Measurements from ENCODE around the gene TBKBP1. TPM values are rescaled to one million over a fixed set of nuclear protein-coding genes. Genes with fewer than 3 reads are reported as not detected.
A peak's percentile ranks its signal among the peaks of the same experiment; 100 is the strongest.

The TBKBP1 gene
- total and polyA plus RNA-seq, 2 donors (not counting 1 experiment from before 2014, with no cell fraction given) = 4.6 to 11.6 TPM

GRCh38 chr17:47652570-47652969, 41.4 kb upstream of the TBKBP1 start:
- Histone ChIP-seq H3K4me1 (ENCODE audit: control insufficient read depth, extremely low read depth, insufficient read depth, low read length) (peaks cover 7% of the 10 kb centered on the region), H4K20me1 (ENCODE audit: control insufficient read depth, extremely low read depth, insufficient read depth, low read length) (no peaks in the 10 kb centered on the region), H3K4me2 (ENCODE audit: extremely low read depth, insufficient read depth, low read length) (peak overlapping the region; percentile 2), H3K79me2 (ENCODE audit: control insufficient read depth, insufficient read depth, low read length) (peaks cover 68% of the 10 kb centered on the region), H3K9ac (ENCODE audit: insufficient read depth, low read length) (no peak overlapping the region), H3K4me3 (replicated peaks in 1 of 4; ENCODE audit: control extremely low read depth in 1 of 4, insufficient read depth in 1 of 4, low read depth in 3 of 4, low read length in 4 of 4) (no peak overlapping the region), H3K9me3 (ENCODE audit: control insufficient read depth, insufficient read depth, low read depth, low read length) (no peaks in the 10 kb centered on the region), H3K36me3 (ENCODE audit: control insufficient read depth, insufficient read depth, low read length) (peaks cover 9% of the 10 kb centered on the region), H3K27me3 (ENCODE audit: control insufficient read depth, insufficient read depth, low read length) (no peaks in the 10 kb centered on the region), H3K27ac (ENCODE audit: insufficient read depth, low read length) (no peak overlapping the region), H2AFZ (ENCODE audit: low read length) (no peak overlapping the region)
- TF ChIP-seq CTCF (conservative IDR thresholded peaks at IDR 0.05 in 1 of 2, IDR thresholded peaks at IDR 0.05 in 1 of 2; ENCODE audit: low read depth in 1 of 2, low read length in 2 of 2) (no peak), EZH2 (IDR thresholded peaks at IDR 0.05; ENCODE audit: low read length, missing control alignments) (no peak)
- DNase-seq (ENCODE audit: low read depth in 2 of 2) = peak in 1 of 2 donors; percentile 16

GRCh38 chr17:47653442-47653841, 40.5 kb upstream of the TBKBP1 start:
- Histone ChIP-seq H3K36me3 (ENCODE audit: control insufficient read depth, insufficient read depth, low read length) (peaks cover 14% of the 10 kb centered on the region), H3K4me2 (ENCODE audit: extremely low read depth, insufficient read depth, low read length) (peak overlapping the region; percentile 37), H3K4me3 (replicated peaks in 1 of 4; ENCODE audit: control extremely low read depth in 1 of 4, insufficient read depth in 1 of 4, low read depth in 3 of 4, low read length in 4 of 4) (no peak overlapping the region), H3K27me3 (ENCODE audit: control insufficient read depth, insufficient read depth, low read length) (no peaks in the 10 kb centered on the region), H3K79me2 (ENCODE audit: control insufficient read depth, insufficient read depth, low read length) (peaks cover 77% of the 10 kb centered on the region), H3K9me3 (ENCODE audit: control insufficient read depth, insufficient read depth, low read depth, low read length) (no peaks in the 10 kb centered on the region), H3K9ac (ENCODE audit: insufficient read depth, low read length) (no peak overlapping the region), H3K4me1 (ENCODE audit: control insufficient read depth, extremely low read depth, insufficient read depth, low read length) (peaks cover 7% of the 10 kb centered on the region), H4K20me1 (ENCODE audit: control insufficient read depth, extremely low read depth, insufficient read depth, low read length) (no peaks in the 10 kb centered on the region), H3K27ac (ENCODE audit: insufficient read depth, low read length) (no peak overlapping the region), H2AFZ (ENCODE audit: low read length) (no peak overlapping the region)
- TF ChIP-seq CTCF (conservative IDR thresholded peaks at IDR 0.05 in 1 of 2, IDR thresholded peaks at IDR 0.05 in 1 of 2; ENCODE audit: low read depth in 1 of 2, low read length in 2 of 2) (no peak), EZH2 (IDR thresholded peaks at IDR 0.05; ENCODE audit: low read length, missing control alignments) (no peak)
- DNase-seq (ENCODE audit: low read depth in 2 of 2) = no peak

- H3K9ac ChIP-seq (ENCODE audit: insufficient read depth, low read length) = no peak overlapping the region
- H3K4me3 ChIP-seq (replicated peaks in 1 of 4; ENCODE audit: control extremely low read depth in 1 of 4, insufficient read depth in 1 of 4, low read depth in 3 of 4, low read length in 4 of 4) = no peak overlapping the region
- no peak overlapping the region for H3K27ac ChIP-seq (ENCODE audit: insufficient read depth, low read length)
- TF ChIP-seq EZH2 (IDR thresholded peaks at IDR 0.05; ENCODE audit: low read length, missing control alignments) = no peak
- TF ChIP-seq CTCF (conservative IDR thresholded peaks at IDR 0.05 in 1 of 2, IDR thresholded peaks at IDR 0.05 in 1 of 2; ENCODE audit: low read depth in 1 of 2, low read length in 2 of 2) = no peak
- peaks cover 15% of the 10 kb centered on the region for H3K36me3 ChIP-seq (ENCODE audit: control insufficient read depth, insufficient read depth, low read length)
- no peaks in the 10 kb centered on the region for H3K27me3 ChIP-seq (ENCODE audit: control insufficient read depth, insufficient read depth, low read length)
- no peak for DNase-seq (ENCODE audit: low read depth in 2 of 2)
- H4K20me1 ChIP-seq (ENCODE audit: control insufficient read depth, extremely low read depth, insufficient read depth, low read length) = no peaks in the 10 kb centered on the region
- no peak overlapping the region for H2AFZ ChIP-seq (ENCODE audit: low read length)
- H3K9me3 ChIP-seq (ENCODE audit: control insufficient read depth, insufficient read depth, low read depth, low read length) = no peaks in the 10 kb centered on the region
- peaks cover 7% of the 10 kb centered on the region for H3K4me1 ChIP-seq (ENCODE audit: control insufficient read depth, extremely low read depth, insufficient read depth, low read length)
- H3K4me2 ChIP-seq (ENCODE audit: extremely low read depth, insufficient read depth, low read length) = peak overlapping the region; percentile 7
- H3K79me2 ChIP-seq (ENCODE audit: control insufficient read depth, insufficient read depth, low read length) = peaks cover 80% of the 10 kb centered on the region
Measured at GRCh38 chr17:47654991-47655390, 39.0 kb upstream of the TBKBP1 start.

All from fibroblast of lung (primary cell).